Peyer's patch (tissue), 4 donors: Measurements from ENCODE around the gene KIF12. TPM values are rescaled to one million over a fixed set of nuclear protein-coding genes. Genes with fewer than 3 reads are reported as not detected.

Experiments
- DNase-seq, 3 donors: peaks; one replicate each; pipeline ENCODE4 v3.0.0-alpha.2; 2017 to 2019
- H3K27ac ChIP-seq, 4 donors: fragments of 200-600 bp; sonication (generic); one replicate each; pipeline ENCODE4 v1.5.1; 2016 to 2019
- H3K27me3 ChIP-seq, 2 donors: fragments of 200-600 bp; sonication (generic); one replicate each; pipeline ENCODE4 v1.5.1; 2019
- H3K36me3 ChIP-seq, 3 donors: fragments of 200-600 bp; sonication (generic); one replicate each; pipeline ENCODE4 v1.5.1; 2016 to 2019
- H3K4me1 ChIP-seq, 4 donors: fragments of 200-600 bp; sonication (generic); one replicate each; pipeline ENCODE4 v1.5.1; 2016 to 2019
- H3K4me3 ChIP-seq, 4 donors: fragments of 200-600 bp; sonication (generic); 1 replicate in 3 of 4; 2 replicates in 1 of 4; pipeline ENCODE4 v1.5.1; 2016 to 2019; ENCODE audit warnings: mild to moderate bottlenecking in 1 of 4
- H3K9me3 ChIP-seq, 4 donors: fragments of 200-600 bp; sonication (generic); one replicate each; pipeline ENCODE4 v1.5.1; 2016 to 2019; ENCODE audit warnings: mild to moderate bottlenecking in 1 of 4
- POLR2A ChIP-seq, 2 donors: fragments of 450-650 bp; IDR thresholded peaks; one replicate each; pipeline ENCODE4 v1.5.1; 2017; ENCODE audit warnings: antibody characterized with exemption in 2 of 2, mild to moderate bottlenecking in 2 of 2, moderate library complexity in 2 of 2
- total RNA-seq, 4 donors: library from RNA; depleted of rRNA; stranded (reverse); fragments of >200 nt; gene quantifications; one replicate each; pipeline ENCODE4 v1.1.0, GENCODE V29; 2016
- TF ChIP-seq, protein P1 (sequence below), 6 experiments: fragments of 450-650 bp in 4 of 6; fragments of 200-600 bp in 2 of 6; sonication (generic) in 1 of 6; IDR thresholded peaks; one replicate each; pipeline ENCODE4 v1.5.1; 2017 to 2019; ENCODE audit warnings: antibody characterized with exemption in 6 of 6, mild to moderate bottlenecking in 3 of 6, moderate library complexity in 1 of 6

Gene KIF12
- 10 to 100 TPM; 23.6 to 85.3 (median 41.3) TPM for total RNA-seq

DNA sequence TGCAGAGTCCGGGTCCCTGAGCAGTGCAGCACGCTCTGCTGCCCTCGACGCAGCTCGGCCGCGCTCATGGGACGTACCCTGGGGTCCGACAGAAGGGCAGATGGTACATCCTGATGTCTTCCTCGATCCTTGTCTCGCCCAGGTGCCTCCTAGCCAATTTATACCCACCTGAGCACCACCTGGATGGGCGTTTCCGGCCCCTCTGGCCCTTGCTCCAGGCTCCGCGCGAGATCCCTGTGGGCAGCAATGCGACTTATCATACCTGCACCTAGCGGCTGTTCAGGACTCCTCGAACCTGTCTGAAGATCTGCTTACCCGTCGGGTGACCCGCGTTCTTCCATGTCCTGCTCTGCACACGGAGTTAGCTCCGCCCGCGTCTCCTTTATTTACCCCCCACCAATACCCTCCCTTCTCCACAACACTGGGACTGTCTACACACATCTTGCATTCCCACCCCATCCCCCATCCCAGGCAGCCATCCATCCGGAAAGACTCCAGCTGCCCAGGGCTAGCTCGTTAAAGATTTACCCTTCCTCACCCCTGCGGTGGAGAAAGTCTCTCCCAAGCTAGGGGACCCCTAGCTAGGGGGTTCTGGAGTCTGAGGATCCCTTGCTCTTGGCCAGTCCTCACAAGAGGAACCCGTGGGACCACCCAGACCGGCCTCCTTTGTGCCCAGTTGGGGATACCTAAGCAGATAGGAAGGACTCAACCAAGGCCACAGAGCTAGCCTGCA lies at the start of gene KIF12:
KIF12 (minus strand) TSS at position 357 of the 733 bp plus-strand sequence; CDS start at position 341, 16 bp downstream.
- Histone ChIP-seq H3K27me3 (peaks cover 0 to 7% of the 10 kb centered on the region in 2 donors), H3K36me3 (no peaks in the 10 kb centered on the region), H3K4me3 (peak within 1 kb of the TSS; percentile 28 to 71 (median 52)), H3K9me3 (peaks cover 0 to 5% (median 0%) of the 10 kb centered on the region in 4 donors), H3K4me1 (peaks cover 0 to 15% (median 0%) of the 10 kb centered on the region in 4 donors), H3K27ac (peak within 1 kb of the TSS in 3 of 4 donors; percentile 5 to 86 (median 70))
- peak in 1 of 3 donors; percentile 63 for DNase-seq
- TF ChIP-seq, protein P1, sequence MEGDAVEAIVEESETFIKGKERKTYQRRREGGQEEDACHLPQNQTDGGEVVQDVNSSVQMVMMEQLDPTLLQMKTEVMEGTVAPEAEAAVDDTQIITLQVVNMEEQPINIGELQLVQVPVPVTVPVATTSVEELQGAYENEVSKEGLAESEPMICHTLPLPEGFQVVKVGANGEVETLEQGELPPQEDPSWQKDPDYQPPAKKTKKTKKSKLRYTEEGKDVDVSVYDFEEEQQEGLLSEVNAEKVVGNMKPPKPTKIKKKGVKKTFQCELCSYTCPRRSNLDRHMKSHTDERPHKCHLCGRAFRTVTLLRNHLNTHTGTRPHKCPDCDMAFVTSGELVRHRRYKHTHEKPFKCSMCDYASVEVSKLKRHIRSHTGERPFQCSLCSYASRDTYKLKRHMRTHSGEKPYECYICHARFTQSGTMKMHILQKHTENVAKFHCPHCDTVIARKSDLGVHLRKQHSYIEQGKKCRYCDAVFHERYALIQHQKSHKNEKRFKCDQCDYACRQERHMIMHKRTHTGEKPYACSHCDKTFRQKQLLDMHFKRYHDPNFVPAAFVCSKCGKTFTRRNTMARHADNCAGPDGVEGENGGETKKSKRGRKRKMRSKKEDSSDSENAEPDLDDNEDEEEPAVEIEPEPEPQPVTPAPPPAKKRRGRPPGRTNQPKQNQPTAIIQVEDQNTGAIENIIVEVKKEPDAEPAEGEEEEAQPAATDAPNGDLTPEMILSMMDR (IDR thresholded peaks at IDR 0.05) = peak in 1 of 6 experiments; percentile 1
- TF ChIP-seq POLR2A (IDR thresholded peaks at IDR 0.05) = no peak

DNA sequence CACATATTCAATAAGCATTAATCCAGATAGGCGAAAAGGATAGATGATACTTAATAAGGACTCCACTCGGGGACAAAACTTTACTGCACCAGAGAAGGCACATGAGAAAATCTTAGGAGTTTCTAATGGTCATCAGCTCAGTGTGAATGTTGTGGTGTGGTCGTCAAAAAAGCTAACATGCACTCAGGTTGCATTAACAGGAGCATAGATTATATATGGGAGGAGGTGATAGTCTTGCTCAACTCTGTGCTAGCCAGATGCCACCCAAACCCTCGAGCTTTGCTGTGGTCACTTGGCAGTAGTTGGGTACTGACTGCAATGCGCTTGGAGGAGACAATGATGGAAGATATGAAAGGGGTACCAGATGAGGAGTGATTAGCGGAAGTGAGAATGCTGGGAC lies 47.6 kb upstream of the KIF12 start:
- peaks cover 0 to 2% (median 0%) of the 10 kb centered on the region in 4 donors for H3K4me1 ChIP-seq
- H3K4me3 ChIP-seq = no peak overlapping the region
- no peak overlapping the region for H3K27ac ChIP-seq
- H3K36me3 ChIP-seq = no peaks in the 10 kb centered on the region
- no peaks in the 10 kb centered on the region for H3K9me3 ChIP-seq
- DNase-seq = no peak
- H3K27me3 ChIP-seq = no peaks in the 10 kb centered on the region
- TF ChIP-seq, protein P1 (IDR thresholded peaks at IDR 0.05) = no peak
- no peak for TF ChIP-seq POLR2A (IDR thresholded peaks at IDR 0.05)

DNA sequence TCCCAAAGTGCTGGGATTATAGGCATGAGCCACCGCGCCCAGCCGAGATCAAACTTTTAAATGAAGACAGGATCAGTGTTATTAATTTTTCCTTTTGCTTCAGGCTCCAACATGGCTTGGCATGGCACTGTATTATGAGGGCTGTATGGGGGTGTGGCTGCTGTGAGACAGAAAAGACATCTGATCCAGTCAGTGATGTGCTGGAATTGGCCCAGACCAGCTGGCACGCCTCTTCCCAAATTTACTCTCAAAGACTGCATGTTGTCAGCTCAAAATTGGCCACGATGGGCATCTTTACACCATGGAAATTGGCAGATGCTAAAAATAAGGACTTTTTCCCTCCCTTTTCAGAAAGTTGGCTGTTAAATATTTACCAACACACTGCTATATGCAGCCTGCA lies 44.1 kb upstream of the KIF12 start:
- H3K9me3 ChIP-seq = no peaks in the 10 kb centered on the region

DNA sequence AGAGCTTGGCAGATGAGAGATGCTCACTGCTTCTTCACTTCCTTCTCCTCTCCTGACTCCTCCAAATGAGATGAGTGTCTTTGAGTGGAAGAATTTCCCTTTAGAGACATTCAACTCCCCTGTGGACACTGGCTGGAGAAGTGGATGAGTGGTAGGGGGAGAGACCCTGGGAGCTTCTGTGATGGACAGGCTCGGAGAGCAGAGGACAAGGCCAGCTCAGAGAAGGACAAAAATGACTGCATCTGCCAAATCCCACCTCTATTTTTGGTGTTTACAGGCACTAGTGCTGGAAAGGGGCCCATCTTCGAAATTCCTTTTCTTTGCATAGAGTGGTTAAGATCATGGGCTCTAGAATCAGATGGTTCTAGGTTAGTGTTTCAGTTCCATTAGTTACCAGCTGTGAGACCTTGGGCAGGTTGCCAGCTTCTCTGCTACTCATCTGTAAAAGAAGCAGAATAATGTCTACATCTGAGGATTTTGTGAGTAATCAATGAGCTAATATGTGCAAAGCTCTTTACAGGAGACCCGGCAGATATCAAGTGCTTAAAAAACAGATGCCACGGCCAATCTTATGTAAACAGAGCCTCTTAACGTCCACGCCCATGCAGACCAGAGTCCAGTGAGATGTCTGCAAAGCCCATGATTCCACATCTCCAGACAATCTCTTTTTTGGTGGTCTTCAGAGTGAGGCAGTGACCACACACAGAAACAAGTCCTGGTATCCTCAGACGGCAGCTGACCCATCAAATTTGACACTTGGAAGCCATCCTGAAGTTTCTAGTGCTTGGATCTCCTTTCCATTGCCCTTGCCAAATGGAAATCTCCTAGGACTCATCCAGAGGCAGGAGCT lies 42.7 kb upstream of the KIF12 start:
- Histone ChIP-seq H3K9me3 (no peaks in the 10 kb centered on the region), H3K27me3 (no peaks in the 10 kb centered on the region), H3K4me3 (no peak overlapping the region), H3K27ac (no peak overlapping the region), H3K4me1 (peaks cover 0 to 4% (median 0%) of the 10 kb centered on the region in 4 donors), H3K36me3 (no peaks in the 10 kb centered on the region)
- peak in 1 of 3 donors; percentile 18 for DNase-seq
- TF ChIP-seq POLR2A (IDR thresholded peaks at IDR 0.05) = no peak
- TF ChIP-seq, protein P1 (IDR thresholded peaks at IDR 0.05) = no peak

More for the DNA sequence above, 44.1 kb upstream of the KIF12 start:
- H3K4me3 ChIP-seq = no peak overlapping the region
- no peaks in the 10 kb centered on the region for H3K36me3 ChIP-seq
- H3K27me3 ChIP-seq = no peaks in the 10 kb centered on the region
- TF ChIP-seq, protein P1 (IDR thresholded peaks at IDR 0.05) = no peak
- no peak for TF ChIP-seq POLR2A (IDR thresholded peaks at IDR 0.05)
- H3K4me1 ChIP-seq = peaks cover 0 to 4% (median 0%) of the 10 kb centered on the region in 4 donors
- no peak overlapping the region for H3K27ac ChIP-seq
- no peak for DNase-seq

DNA sequence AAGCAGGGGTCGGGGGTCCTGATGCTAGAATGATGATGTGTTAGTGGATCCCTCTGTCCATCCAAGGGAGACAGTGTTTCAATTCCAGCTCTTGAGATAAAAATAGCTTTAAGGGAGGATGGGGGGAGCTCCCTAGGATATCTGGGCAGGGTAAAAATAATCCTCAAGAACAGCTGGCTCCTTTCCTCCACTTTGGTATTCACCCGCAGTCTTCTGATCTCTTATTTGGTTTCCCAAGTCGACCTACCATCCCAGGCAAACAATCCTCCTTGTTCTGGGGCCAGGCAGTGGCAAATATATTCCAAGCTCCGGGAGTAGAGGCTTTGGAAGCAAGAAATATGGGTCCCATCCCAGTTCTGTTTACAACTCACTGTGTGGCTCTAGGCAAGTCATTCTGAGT lies 41.8 kb upstream of the KIF12 start:
- H3K4me3 ChIP-seq = no peak overlapping the region
- peaks cover 0 to 4% (median 0%) of the 10 kb centered on the region in 4 donors for H3K4me1 ChIP-seq
- no peak for DNase-seq
- H3K36me3 ChIP-seq = no peaks in the 10 kb centered on the region
- no peak overlapping the region for H3K27ac ChIP-seq
- no peaks in the 10 kb centered on the region for H3K27me3 ChIP-seq
- no peak for TF ChIP-seq POLR2A (IDR thresholded peaks at IDR 0.05)
- H3K9me3 ChIP-seq = no peaks in the 10 kb centered on the region
